ENCODE results near the gene DIRAS3.

Gene DIRAS3

DNA sequence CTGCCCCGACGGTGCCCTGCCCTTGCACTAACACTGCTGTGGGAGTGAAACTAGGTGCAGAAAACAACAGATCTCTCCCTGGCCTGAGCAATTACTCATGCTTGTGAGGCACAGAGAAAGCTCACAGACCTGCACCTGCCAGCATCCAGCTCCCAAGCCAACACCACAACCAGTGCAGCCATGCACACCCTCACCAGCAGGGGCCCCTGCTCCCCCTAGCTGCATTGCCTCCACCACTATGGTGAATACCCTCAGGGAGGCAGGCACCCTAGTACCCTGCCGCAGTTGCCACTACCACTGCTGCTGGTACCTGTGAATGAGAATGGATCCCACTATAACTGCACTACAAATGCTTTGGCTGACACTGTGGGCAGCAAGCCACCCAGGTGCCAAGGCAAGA lies 7.1 kb upstream of the DIRAS3 start:
- no peaks in the 10 kb centered on the region for H3K9me2 ChIP-seq (ENCODE audit: low read depth, low read length)
- TF ChIP-seq, protein P1, sequence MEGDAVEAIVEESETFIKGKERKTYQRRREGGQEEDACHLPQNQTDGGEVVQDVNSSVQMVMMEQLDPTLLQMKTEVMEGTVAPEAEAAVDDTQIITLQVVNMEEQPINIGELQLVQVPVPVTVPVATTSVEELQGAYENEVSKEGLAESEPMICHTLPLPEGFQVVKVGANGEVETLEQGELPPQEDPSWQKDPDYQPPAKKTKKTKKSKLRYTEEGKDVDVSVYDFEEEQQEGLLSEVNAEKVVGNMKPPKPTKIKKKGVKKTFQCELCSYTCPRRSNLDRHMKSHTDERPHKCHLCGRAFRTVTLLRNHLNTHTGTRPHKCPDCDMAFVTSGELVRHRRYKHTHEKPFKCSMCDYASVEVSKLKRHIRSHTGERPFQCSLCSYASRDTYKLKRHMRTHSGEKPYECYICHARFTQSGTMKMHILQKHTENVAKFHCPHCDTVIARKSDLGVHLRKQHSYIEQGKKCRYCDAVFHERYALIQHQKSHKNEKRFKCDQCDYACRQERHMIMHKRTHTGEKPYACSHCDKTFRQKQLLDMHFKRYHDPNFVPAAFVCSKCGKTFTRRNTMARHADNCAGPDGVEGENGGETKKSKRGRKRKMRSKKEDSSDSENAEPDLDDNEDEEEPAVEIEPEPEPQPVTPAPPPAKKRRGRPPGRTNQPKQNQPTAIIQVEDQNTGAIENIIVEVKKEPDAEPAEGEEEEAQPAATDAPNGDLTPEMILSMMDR (IDR thresholded peaks at IDR 0.05; ENCODE audit: low read length), result peak; percentile 22; the same call in 1 of the 2 replicates
- no peak for TF ChIP-seq EZH2 (IDR thresholded peaks at IDR 0.05; ENCODE audit: borderline replicate concordance, low read length)
- no peaks in the 10 kb centered on the region for H4K20me1 ChIP-seq (ENCODE audit: insufficient read depth, low read length)
- H3K4me1 ChIP-seq (ENCODE audit: insufficient read depth, low read length, severe bottlenecking), result no peaks in the 10 kb centered on the region
- H3K79me2 ChIP-seq (ENCODE audit: insufficient read depth, low read length), result no peaks in the 10 kb centered on the region
- no peaks in the 10 kb centered on the region for H3K27me3 ChIP-seq (ENCODE audit: insufficient read depth, low read length)
- H3K9ac ChIP-seq (ENCODE audit: low read length), result no peak overlapping the region
- no peak overlapping the region for H3K4me3 ChIP-seq (ENCODE audit: low read depth, low read length, poor library complexity, severe bottlenecking)
- no peaks in the 10 kb centered on the region for H3F3A ChIP-seq (ENCODE audit: insufficient read depth, low read length)
- H3K9me3 ChIP-seq (ENCODE audit: low read length), result no peaks in the 10 kb centered on the region
- no peak overlapping the region for H3K4me2 ChIP-seq (ENCODE audit: low read length)
- H3K36me3 ChIP-seq (ENCODE audit: insufficient read depth, low read length), result no peaks in the 10 kb centered on the region
- no peak overlapping the region for H2AFZ ChIP-seq (ENCODE audit: low read length)
- no peak overlapping the region for H3K27ac ChIP-seq (ENCODE audit: low read depth, low read length, poor library complexity, severe bottlenecking)

- Histone ChIP-seq H3K79me2 (ENCODE audit: insufficient read depth, low read length) (no peaks in the 10 kb centered on the region), H3K9me3 (ENCODE audit: low read length) (no peaks in the 10 kb centered on the region), H3K4me2 (ENCODE audit: low read length) (no peak overlapping the region), H3K4me3 (ENCODE audit: low read depth, low read length, poor library complexity, severe bottlenecking) (no peak overlapping the region), H3K27ac (ENCODE audit: low read depth, low read length, poor library complexity, severe bottlenecking) (no peak overlapping the region), H2AFZ (ENCODE audit: low read length) (no peak overlapping the region), H3K36me3 (ENCODE audit: insufficient read depth, low read length) (no peaks in the 10 kb centered on the region), H3K4me1 (ENCODE audit: insufficient read depth, low read length, severe bottlenecking) (no peaks in the 10 kb centered on the region), H4K20me1 (ENCODE audit: insufficient read depth, low read length) (no peaks in the 10 kb centered on the region), H3K9me2 (ENCODE audit: low read depth, low read length) (no peaks in the 10 kb centered on the region), H3K27me3 (ENCODE audit: insufficient read depth, low read length) (no peaks in the 10 kb centered on the region), H3F3A (ENCODE audit: insufficient read depth, low read length) (no peaks in the 10 kb centered on the region), H3K9ac (ENCODE audit: low read length) (no peak overlapping the region)
- TF ChIP-seq, protein P1 (IDR thresholded peaks at IDR 0.05; ENCODE audit: low read length), result no peak
- TF ChIP-seq EZH2 (IDR thresholded peaks at IDR 0.05; ENCODE audit: borderline replicate concordance, low read length), result no peak
These were observed 6.6 kb upstream of the DIRAS3 start for GRCh38 chr1:68057050-68057449.

- Histone ChIP-seq H3K9me2 (ENCODE audit: low read depth, low read length) (no peaks in the 10 kb centered on the region), H3F3A (ENCODE audit: insufficient read depth, low read length) (no peaks in the 10 kb centered on the region), H4K20me1 (ENCODE audit: insufficient read depth, low read length) (no peaks in the 10 kb centered on the region), H3K27ac (ENCODE audit: low read depth, low read length, poor library complexity, severe bottlenecking) (no peak overlapping the region), H3K27me3 (ENCODE audit: insufficient read depth, low read length) (no peaks in the 10 kb centered on the region), H3K36me3 (ENCODE audit: insufficient read depth, low read length) (no peaks in the 10 kb centered on the region), H3K9me3 (ENCODE audit: low read length) (no peaks in the 10 kb centered on the region), H3K4me3 (ENCODE audit: low read depth, low read length, poor library complexity, severe bottlenecking) (no peak overlapping the region), H3K9ac (ENCODE audit: low read length) (no peak overlapping the region), H3K4me2 (ENCODE audit: low read length) (no peak overlapping the region), H3K79me2 (ENCODE audit: insufficient read depth, low read length) (no peaks in the 10 kb centered on the region), H3K4me1 (ENCODE audit: insufficient read depth, low read length, severe bottlenecking) (no peaks in the 10 kb centered on the region), H2AFZ (ENCODE audit: low read length) (no peak overlapping the region)
- no peak for TF ChIP-seq EZH2 (IDR thresholded peaks at IDR 0.05; ENCODE audit: borderline replicate concordance, low read length)
- TF ChIP-seq, protein P1 (IDR thresholded peaks at IDR 0.05; ENCODE audit: low read length), result no peak
These were observed 1.0 kb upstream of the DIRAS3 start for GRCh38 chr1:68051475-68051874.

Data from OCI-LY1 (cell line).